PC-9 (cell line): ENCODE measurements around the gene DUSP9. TPM values are rescaled to one million over a fixed set of nuclear protein-coding genes. Genes with fewer than 3 reads are reported as not detected.

Experiments
- BruUV-seq: library from RNA; stranded (reverse); fragments of 400-500 nt; replicated peaks from 2 replicates; lab custom pipeline; 2021; lab: Mats Ljungman, UMichigan
- CTCF ChIA-PET: fragments of 300-600 bp; sonication (Branson Sonifier 250); formaldehyde crosslinking; loops from one replicate; lab custom pipeline; 2022; ENCODE audit warnings: antibody characterized with exemption; lab: Charles Lee
- POLR2A ChIA-PET: fragments of 300-600 bp; sonication (Branson Sonifier 250); formaldehyde crosslinking; loops from one replicate; lab custom pipeline; 2022; ENCODE audit warnings: antibody characterized with exemption; ENCODE audit not compliant: unreplicated experiment; lab: Charles Lee
- DNase-seq, 2 experiments: peaks; one replicate each; pipeline versions ENCODE4 v3.0.0 to v3.0.0-alpha.2; 2015 to 2022; ENCODE audit warnings: mixed read lengths in 1 of 2
- H2AFZ ChIP-seq: fragments of 200-600 bp; sonication (generic); 2 replicates; pipeline ENCODE4 v1.8.1; 2017; ENCODE audit warnings: antibody characterized with exemption
- H3F3A ChIP-seq: fragments of 200-600 bp; sonication (generic); 2 replicates; pipeline ENCODE4 v1.8.1; 2017; ENCODE audit warnings: antibody characterized with exemption, mild to moderate bottlenecking, low read depth; ENCODE audit not compliant: insufficient read depth
- H3K27ac ChIP-seq: fragments of 200-600 bp; sonication (generic); 2 replicates; pipeline ENCODE4 v1.6.1; 2016; ENCODE audit warnings: mixed run types
- H3K27me3 ChIP-seq: fragments of 200-600 bp; sonication (generic); 2 replicates; pipeline ENCODE4 v1.6.1; 2016; ENCODE audit warnings: low read depth, mixed run types; ENCODE audit not compliant: insufficient read depth
- H3K36me3 ChIP-seq: fragments of 200-600 bp; sonication (generic); 2 replicates; pipeline ENCODE4 v1.6.1; 2016; ENCODE audit warnings: low read depth, mixed run types
- H3K4me1 ChIP-seq: fragments of 200-600 bp; sonication (generic); replicated peaks from 2 replicates; pipeline ENCODE4 v1.6.1; 2016; ENCODE audit warnings: mixed run types; ENCODE audit not compliant: insufficient read depth
- H3K4me2 ChIP-seq: fragments of 200-600 bp; sonication (generic); 2 replicates; pipeline ENCODE4 v1.6.1; 2017; ENCODE audit warnings: mixed run types
- H3K4me3 ChIP-seq: fragments of 200-600 bp; sonication (generic); 2 replicates; pipeline ENCODE4 v1.6.1; 2016; ENCODE audit warnings: mixed run types
- H3K79me2 ChIP-seq: fragments of 200-600 bp; sonication (generic); 2 replicates; pipeline ENCODE4 v1.6.1; 2017; ENCODE audit warnings: low read depth, mixed run types
- H3K9me2 ChIP-seq: fragments of 200-600 bp; sonication (generic); 2 replicates; pipeline ENCODE4 v1.8.1; 2017; ENCODE audit warnings: mild to moderate bottlenecking; ENCODE audit not compliant: insufficient read depth
- H3K9me3 ChIP-seq: fragments of 200-600 bp; sonication (generic); 2 replicates; pipeline ENCODE4 v1.8.1; 2016; ENCODE audit warnings: low read depth; ENCODE audit not compliant: insufficient read depth
- H4K20me1 ChIP-seq: fragments of 200-600 bp; sonication (generic); 2 replicates; pipeline ENCODE4 v1.8.1; 2017; ENCODE audit not compliant: insufficient read depth
- EZH2 ChIP-seq: fragments of 200-600 bp; sonication (generic); IDR thresholded peaks from 2 replicates; pipeline ENCODE4 v1.8.0; 2017; ENCODE audit warnings: antibody characterized with exemption, low read depth
- intact Hi-C: fragments of 100-400 bp; cut with micrococcal nuclease; formaldehyde crosslinking; loops from one replicate; pipeline ENCODE4 v1.10.0; 2022; ENCODE audit not compliant: unreplicated experiment
- total RNA-seq: library from RNA; stranded (reverse); gene quantifications from 2 replicates; pipeline ENCODE4 v1.2.3, GENCODE V29; 2021
- TF ChIP-seq, protein P1 (sequence below): fragments of 200-600 bp; sonication (generic); conservative IDR thresholded peaks from 2 replicates; pipeline ENCODE4 v1.6.1; 2017; ENCODE audit warnings: mixed run types, antibody characterized with exemption, mild to moderate bottlenecking, moderate library complexity

Gene DUSP9
- total RNA-seq, 1 experiment from 2014 or later = 1.3 TPM

DNA sequence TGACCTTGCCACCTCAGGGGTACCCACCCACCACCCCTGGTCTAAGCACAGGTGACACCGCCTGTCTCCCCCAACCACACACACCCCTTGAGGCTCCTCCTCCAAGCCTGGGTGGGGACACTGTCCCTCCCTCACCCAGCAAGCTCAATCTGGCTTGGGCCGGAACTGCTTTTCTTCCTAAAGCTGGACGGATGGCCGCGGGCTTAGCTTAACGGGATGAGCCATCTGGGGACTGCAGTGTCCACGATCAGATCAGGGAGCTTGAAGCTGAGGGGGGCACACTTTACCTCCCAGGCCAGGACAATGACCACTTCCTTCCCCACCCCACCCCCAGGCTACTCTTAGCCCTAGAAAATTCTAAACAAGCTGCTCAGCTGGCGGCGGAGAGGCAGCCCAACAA is 39.7 kb downstream of the DUSP9 start:
- TF ChIP-seq, protein P1, sequence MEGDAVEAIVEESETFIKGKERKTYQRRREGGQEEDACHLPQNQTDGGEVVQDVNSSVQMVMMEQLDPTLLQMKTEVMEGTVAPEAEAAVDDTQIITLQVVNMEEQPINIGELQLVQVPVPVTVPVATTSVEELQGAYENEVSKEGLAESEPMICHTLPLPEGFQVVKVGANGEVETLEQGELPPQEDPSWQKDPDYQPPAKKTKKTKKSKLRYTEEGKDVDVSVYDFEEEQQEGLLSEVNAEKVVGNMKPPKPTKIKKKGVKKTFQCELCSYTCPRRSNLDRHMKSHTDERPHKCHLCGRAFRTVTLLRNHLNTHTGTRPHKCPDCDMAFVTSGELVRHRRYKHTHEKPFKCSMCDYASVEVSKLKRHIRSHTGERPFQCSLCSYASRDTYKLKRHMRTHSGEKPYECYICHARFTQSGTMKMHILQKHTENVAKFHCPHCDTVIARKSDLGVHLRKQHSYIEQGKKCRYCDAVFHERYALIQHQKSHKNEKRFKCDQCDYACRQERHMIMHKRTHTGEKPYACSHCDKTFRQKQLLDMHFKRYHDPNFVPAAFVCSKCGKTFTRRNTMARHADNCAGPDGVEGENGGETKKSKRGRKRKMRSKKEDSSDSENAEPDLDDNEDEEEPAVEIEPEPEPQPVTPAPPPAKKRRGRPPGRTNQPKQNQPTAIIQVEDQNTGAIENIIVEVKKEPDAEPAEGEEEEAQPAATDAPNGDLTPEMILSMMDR = no peak
- TF ChIP-seq EZH2 = no peak
- Histone ChIP-seq H2AFZ (no peak overlapping the region), H3K79me2 (no peaks in the 10 kb centered on the region), H3K36me3 (no peaks in the 10 kb centered on the region), H3K9me2 (no peaks in the 10 kb centered on the region), H3K4me3 (no peak overlapping the region), H4K20me1 (no peaks in the 10 kb centered on the region), H3K4me1 (no peaks in the 10 kb centered on the region), H3K27me3 (no peaks in the 10 kb centered on the region), H3K4me2 (peak overlapping the region; percentile 72; the same call in 1 of the 2 replicates), H3F3A (no peaks in the 10 kb centered on the region), H3K9me3 (no peaks in the 10 kb centered on the region), H3K27ac (no peak overlapping the region)
- intact Hi-C loops = no loop called here
- ChIA-PET POLR2A (interaction anchor here (0.7 kb wide), 1 partner anchor 13 kb away, joined by 3 read pairs; the partner anchor contains the start of gene PNCK), CTCF (interaction anchor here (0.6 kb wide), 2 partner anchors 25 to 86 kb away, joined by 3 to 6 read pairs; no protein-coding TSS in a partner anchor)
- no peak for DNase-seq
- BruUV-seq = no TSS peak

DNA sequence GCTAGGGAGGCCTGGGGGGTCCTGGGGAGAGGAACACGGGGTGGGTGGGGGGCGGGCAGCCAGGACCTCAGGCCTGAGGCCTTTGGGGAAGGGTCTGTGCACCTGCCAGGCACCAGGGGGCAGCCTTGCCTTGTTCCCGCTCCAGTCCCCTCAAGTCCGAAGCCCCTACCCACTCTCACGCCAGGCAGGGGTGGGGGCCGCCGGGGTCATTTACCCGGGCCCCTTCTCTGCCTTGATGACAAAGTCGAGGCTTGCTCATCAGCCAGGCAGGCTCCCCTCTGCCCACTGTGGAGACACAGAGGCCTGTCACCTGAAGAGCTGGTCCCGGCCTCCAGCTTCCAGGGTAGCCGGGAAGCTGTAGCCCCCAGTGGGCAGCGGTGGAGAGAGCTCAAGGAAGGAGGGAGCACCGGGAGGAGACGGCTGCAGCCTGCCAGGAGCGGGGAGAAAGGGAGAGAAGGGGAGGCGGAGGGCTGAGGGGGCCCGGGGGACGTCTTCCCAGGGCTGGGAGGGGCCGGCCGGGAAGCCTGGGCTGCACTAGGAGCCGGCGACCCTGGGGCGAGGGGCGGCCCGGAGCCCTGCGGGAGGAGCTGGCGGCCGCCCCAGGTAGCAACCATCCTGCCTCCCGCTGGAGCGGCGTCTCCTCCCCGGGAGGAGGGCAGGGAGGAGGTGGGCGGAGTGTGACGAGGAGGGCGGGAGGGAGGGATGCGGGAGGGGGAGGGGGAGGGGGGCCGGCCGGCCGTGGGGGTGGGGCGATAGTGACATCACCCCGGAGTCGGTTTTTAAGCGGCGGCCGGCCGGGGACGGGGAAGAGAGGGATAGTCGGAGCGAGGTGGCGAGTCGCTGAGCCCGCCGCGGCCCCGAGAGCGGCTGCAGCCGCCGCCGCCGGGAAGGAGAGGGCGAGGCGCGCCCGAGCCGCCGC is 40.4 kb downstream of the DUSP9 start, which contains the start of gene SLC6A8:
Gene SLC6A8 (plus strand): TSS at position 806 of the 919 bp plus-strand sequence. CDS start 649 bp downstream, outside the sequence.
- DNase-seq = peak in 1 of 2 experiments; percentile 74
- H3K4me2 ChIP-seq = peak within 1 kb of the TSS; percentile 72
- H3K27me3 ChIP-seq = no peaks in the 10 kb centered on the region
- no peaks in the 10 kb centered on the region for H4K20me1 ChIP-seq
- CTCF ChIA-PET = interaction anchor here (0.6 to 0.7 kb wide), 3 partner anchors 30 to 205 kb away, joined by 3 read pairs; no protein-coding TSS in a partner anchor
- no peaks in the 10 kb centered on the region for H3K9me3 ChIP-seq
- peak within 1 kb of the TSS; percentile 51 for H3K4me3 ChIP-seq
- no peaks in the 10 kb centered on the region for H3F3A ChIP-seq
- H3K36me3 ChIP-seq = no peaks in the 10 kb centered on the region
- H3K79me2 ChIP-seq = no peaks in the 10 kb centered on the region
- H3K4me1 ChIP-seq = no peaks in the 10 kb centered on the region
- H2AFZ ChIP-seq = no peak within 1 kb of the TSS
- no peak within 1 kb of the TSS for H3K27ac ChIP-seq
- TF ChIP-seq EZH2 = no peak
- TF ChIP-seq, protein P1 = peak; percentile 45; the same call in 1 of the 2 replicates
- BruUV-seq = no TSS peak
- intact Hi-C loops = no loop called here
- H3K9me2 ChIP-seq = no peaks in the 10 kb centered on the region
- POLR2A ChIA-PET = interaction anchor here (0.7 kb wide), 1 partner anchor 14 kb away, joined by 3 read pairs; the partner anchor contains the start of gene PNCK

DNA sequence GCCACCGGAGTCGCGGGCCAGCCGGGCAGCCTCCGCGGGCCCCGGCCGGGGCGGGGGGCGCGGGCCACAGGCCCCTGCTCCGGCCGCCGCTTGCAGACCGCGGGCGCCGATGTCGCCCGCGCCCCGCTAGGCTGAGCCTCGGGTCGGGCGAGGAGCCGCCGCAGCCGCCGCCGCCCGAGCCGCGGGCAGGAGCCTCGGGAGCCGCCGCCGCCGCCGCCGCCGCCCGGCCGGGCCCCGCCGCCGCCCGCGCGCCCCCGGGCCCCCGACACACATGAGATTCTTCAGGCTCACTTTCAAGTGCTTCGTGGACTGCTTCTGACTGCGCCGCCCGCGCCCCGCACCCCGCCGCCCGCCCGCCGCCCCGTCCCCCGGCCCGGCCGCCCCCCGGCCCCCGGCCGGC is 41.1 kb downstream of the DUSP9 start:
- H3K9me3 ChIP-seq = no peaks in the 10 kb centered on the region
- no peak overlapping the region for H3K4me2 ChIP-seq
- H3K79me2 ChIP-seq = no peaks in the 10 kb centered on the region
- no TSS peak for BruUV-seq
- no peaks in the 10 kb centered on the region for H3F3A ChIP-seq
- H3K27ac ChIP-seq = no peak overlapping the region
- ChIA-PET POLR2A (no interaction called here), CTCF (interaction anchor here (0.6 kb wide), 1 partner anchor 197 kb away, joined by 3 read pairs; no protein-coding TSS in a partner anchor)
- H3K4me1 ChIP-seq = no peaks in the 10 kb centered on the region
- H3K4me3 ChIP-seq = no peak overlapping the region
- no peaks in the 10 kb centered on the region for H3K9me2 ChIP-seq
- no peaks in the 10 kb centered on the region for H3K27me3 ChIP-seq
- H3K36me3 ChIP-seq = no peaks in the 10 kb centered on the region
- H4K20me1 ChIP-seq = no peaks in the 10 kb centered on the region
- DNase-seq = no peak
- intact Hi-C loops = no loop called here
- TF ChIP-seq, protein P1 = no peak
- TF ChIP-seq EZH2 = no peak
- no peak overlapping the region for H2AFZ ChIP-seq
